A673 (cell line): ENCODE results near the gene KDM4B. TPM values are rescaled to one million over a fixed set of nuclear protein-coding genes. Genes with fewer than 3 reads are reported as not detected.

Source experiments
- BruUV-seq: library from RNA; stranded (reverse); fragments of 400-500 nt; replicated peaks from 2 replicates; lab custom pipeline; 2021; lab: Mats Ljungman, UMichigan
- CTCF ChIA-PET: fragments of 300-600 bp; sonication (Branson Sonifier 250); formaldehyde crosslinking; loops from one replicate; lab custom pipeline; 2022; ENCODE audit warnings: antibody characterized with exemption; lab: Charles Lee
- POLR2A ChIA-PET: fragments of 300-600 bp; sonication (Branson Sonifier 250); formaldehyde crosslinking; loops from one replicate; lab custom pipeline; 2022; ENCODE audit warnings: antibody characterized with exemption; ENCODE audit not compliant: low non-redundant PET; lab: Charles Lee
- DNase-seq: peaks from one replicate; pipeline ENCODE4 v3.0.0-alpha.2; 2015; ENCODE audit warnings: low spot score
- H3K27ac ChIP-seq: fragments of 200-600 bp; sonication (generic); 2 replicates; pipeline ENCODE4 v1.5.1; 2016; ENCODE audit warnings: mixed run types, low read depth, mild to moderate bottlenecking, mixed read lengths, antibody characterized with exemption, low read length; ENCODE audit not compliant: poor library complexity, severe bottlenecking
- H3K27me3 ChIP-seq: fragments of 200-600 bp; sonication (generic); replicated peaks from 2 replicates; pipeline ENCODE4 v1.6.1; 2017; ENCODE audit warnings: mixed run types, low read depth, mild to moderate bottlenecking, mixed read lengths, antibody characterized with exemption, low read length; ENCODE audit not compliant: insufficient read depth, poor library complexity
- H3K36me3 ChIP-seq: fragments of 200-600 bp; sonication (generic); 2 replicates; pipeline ENCODE4 v1.6.1; 2016; ENCODE audit warnings: mixed run types, mild to moderate bottlenecking, mixed read lengths, antibody characterized with exemption, low read length; ENCODE audit not compliant: insufficient read depth, poor library complexity, severe bottlenecking
- H3K4me1 ChIP-seq: fragments of 200-600 bp; sonication (generic); 2 replicates; pipeline ENCODE4 v1.6.1; 2017; ENCODE audit warnings: mixed run types, mild to moderate bottlenecking, mixed read lengths, antibody characterized with exemption, low read length; ENCODE audit not compliant: insufficient read depth, poor library complexity, severe bottlenecking
- H3K4me3 ChIP-seq: fragments of 200-600 bp; sonication (generic); 2 replicates; pipeline ENCODE4 v1.5.1; 2016; ENCODE audit warnings: low read depth, mixed run types, mild to moderate bottlenecking, mixed read lengths, low read length; ENCODE audit not compliant: poor library complexity, severe bottlenecking
- H3K9me3 ChIP-seq: fragments of 200-600 bp; sonication (generic); 2 replicates; pipeline ENCODE4 v1.6.1; 2016; ENCODE audit warnings: mixed run types, low read depth, mild to moderate bottlenecking, mixed read lengths, antibody characterized with exemption, low read length; ENCODE audit not compliant: poor library complexity, severe bottlenecking
- CTCF ChIP-seq: fragments of 300-800, 200-600 bp; sonication (generic); conservative IDR thresholded peaks from 2 replicates; pipeline ENCODE4 v1.5.1; 2017; ENCODE audit warnings: low read depth, mild to moderate bottlenecking, antibody characterized with exemption, low read length, moderate library complexity, mixed read lengths
- EZH2 ChIP-seq: fragments of 200-600 bp; sonication (generic); IDR thresholded peaks from 2 replicates; pipeline ENCODE4 v1.6.1; 2017; ENCODE audit warnings: borderline replicate concordance, low read depth, mild to moderate bottlenecking, mixed read lengths, antibody characterized with exemption, low read length; ENCODE audit not compliant: poor library complexity, severe bottlenecking
- intact Hi-C: fragments of 100-400 bp; cut with micrococcal nuclease; formaldehyde crosslinking; loops from one replicate; pipeline ENCODE4 v1.10.0; 2022; ENCODE audit not compliant: unreplicated experiment
- total RNA-seq: library from RNA; stranded (reverse); gene quantifications from 2 replicates; pipeline ENCODE4 v1.2.3, GENCODE V29; 2021

KDM4B gene
- total RNA-seq, 1 experiment from 2014 or later, result 30.0 TPM

GRCh38 chr19:5018224-5019015 lies 49.5 kb downstream of the KDM4B start:
- no peaks in the 10 kb centered on the region for H3K27me3 ChIP-seq
- no peak overlapping the region for H3K27ac ChIP-seq
- CTCF ChIA-PET, result no interaction called here
- H3K9me3 ChIP-seq, result no peaks in the 10 kb centered on the region
- TF ChIP-seq EZH2 (no peak), CTCF (no peak)
- BruUV-seq, result no TSS peak
- intact Hi-C loops, result no loop called here
- no peak overlapping the region for H3K4me3 ChIP-seq
- no peak for DNase-seq
- no peaks in the 10 kb centered on the region for H3K4me1 ChIP-seq
- POLR2A ChIA-PET, result no interaction called here
- H3K36me3 ChIP-seq, result no peaks in the 10 kb centered on the region

GRCh38 chr19:5020368-5020767 lies 51.5 kb downstream of the KDM4B start:
- CTCF ChIA-PET, result no interaction called here
- POLR2A ChIA-PET, result no interaction called here
- H3K4me1 ChIP-seq, result no peaks in the 10 kb centered on the region

GRCh38 chr19:5021046-5021445 lies 52.1 kb downstream of the KDM4B start:
- no TSS peak for BruUV-seq
- DNase-seq, result no peak
- H3K27me3 ChIP-seq, result no peaks in the 10 kb centered on the region
- no peaks in the 10 kb centered on the region for H3K9me3 ChIP-seq
- CTCF ChIA-PET, result no interaction called here
- intact Hi-C loops, result no loop called here
- POLR2A ChIA-PET, result no interaction called here
- no peaks in the 10 kb centered on the region for H3K36me3 ChIP-seq
- TF ChIP-seq CTCF (no peak), EZH2 (no peak)
- no peak overlapping the region for H3K4me3 ChIP-seq
- no peak overlapping the region for H3K27ac ChIP-seq
- H3K4me1 ChIP-seq, result no peaks in the 10 kb centered on the region

More at GRCh38 chr19:5020368-5020767, 51.5 kb downstream of the KDM4B start:
- no peaks in the 10 kb centered on the region for H3K9me3 ChIP-seq
- no peak overlapping the region for H3K27ac ChIP-seq
- BruUV-seq, result no TSS peak
- intact Hi-C loops, result no loop called here
- TF ChIP-seq EZH2 (no peak), CTCF (no peak)
- H3K27me3 ChIP-seq, result no peaks in the 10 kb centered on the region
- no peaks in the 10 kb centered on the region for H3K36me3 ChIP-seq
- H3K4me3 ChIP-seq, result no peak overlapping the region
- no peak for DNase-seq
